Neural cell (in vitro differentiated cells): ENCODE data around the gene TDRD12. TPM values are rescaled to one million over a fixed set of nuclear protein-coding genes. Genes with fewer than 3 reads are reported as not detected.

ENCODE experiments used
- H2AFZ ChIP-seq: fragments of 200-600, 300-800 bp; sonication (generic), shearing (Covaris generic); 2 replicates; pipeline ENCODE4 v1.6.0; 2014; ENCODE audit warnings: low read depth, mild to moderate bottlenecking, antibody characterized with exemption, low read length, moderate library complexity
- H3F3A ChIP-seq: fragments of 200-600 bp; shearing (Covaris generic); 2 replicates; pipeline ENCODE4 v1.6.1; 2016; ENCODE audit warnings: mild to moderate bottlenecking, moderate library complexity, mixed read lengths, antibody characterized with exemption, low read length; ENCODE audit not compliant: insufficient read depth, poor library complexity, severe bottlenecking
- H3K27ac ChIP-seq: fragments of 200-600, 300-800 bp; sonication (generic), shearing (Covaris generic); 2 replicates; pipeline ENCODE4 v1.5.1; 2014; ENCODE audit warnings: mild to moderate bottlenecking, low read length, moderate library complexity
- H3K27me3 ChIP-seq: fragments of 300-800, 200-600 bp; sonication (generic), shearing (Covaris generic); 2 replicates; pipeline ENCODE4 v1.6.0; 2014; ENCODE audit warnings: mild to moderate bottlenecking, low read depth, low read length, moderate library complexity; ENCODE audit not compliant: insufficient read depth
- H3K36me3 ChIP-seq: fragments of 300-800, 200-600 bp; sonication (generic), shearing (Covaris generic); 2 replicates; pipeline ENCODE4 v1.5.1; 2014; ENCODE audit warnings: mild to moderate bottlenecking, antibody characterized with exemption, low read length, moderate library complexity; ENCODE audit not compliant: insufficient read depth
- H3K4me2 ChIP-seq: fragments of 300-800, 200-600 bp; sonication (generic), shearing (Covaris generic); 2 replicates; pipeline ENCODE4 v1.6.0; 2014; ENCODE audit warnings: mild to moderate bottlenecking, low read length
- H3K4me3 ChIP-seq: fragments of 300-800, 200-600 bp; sonication (generic), shearing (Covaris generic); 2 replicates; pipeline ENCODE4 v1.5.1; 2014; ENCODE audit warnings: mild to moderate bottlenecking, low read length, moderate library complexity
- H3K79me2 ChIP-seq: fragments of 200-600 bp; shearing (Covaris generic); replicated peaks from 2 replicates; pipeline ENCODE4 v1.6.0; 2014; ENCODE audit warnings: mild to moderate bottlenecking, low read length, moderate library complexity; ENCODE audit not compliant: insufficient read depth
- H3K9ac ChIP-seq: fragments of 300-800, 200-600 bp; sonication (generic), shearing (Covaris generic); 2 replicates; pipeline ENCODE4 v1.6.1; 2016; ENCODE audit warnings: mild to moderate bottlenecking, low read length, mixed read lengths
- H3K9me2 ChIP-seq: fragments of 200-600 bp; shearing (Covaris generic); 2 replicates; pipeline ENCODE4 v1.6.1; 2016; ENCODE audit warnings: mild to moderate bottlenecking, low read length, mixed read lengths; ENCODE audit not compliant: insufficient read depth
- H3K9me3 ChIP-seq: fragments of 200-600, 300-800 bp; sonication (generic), shearing (Covaris generic); 2 replicates; pipeline ENCODE4 v1.6.1; 2016; ENCODE audit warnings: mild to moderate bottlenecking, mixed run types, low read length, moderate library complexity, mixed read lengths
- H4K20me1 ChIP-seq: fragments of 200-600 bp; shearing (Covaris generic); 2 replicates; pipeline ENCODE4 v1.6.1; 2016; ENCODE audit warnings: mild to moderate bottlenecking, mixed run types; ENCODE audit not compliant: insufficient read depth
- EP300 ChIP-seq: fragments of 450-650 bp; conservative IDR thresholded peaks from 2 replicates; pipeline ENCODE4 v1.6.1; 2014; ENCODE audit warnings: antibody characterized with exemption, mild to moderate bottlenecking, moderate library complexity; ENCODE audit not compliant: poor library complexity, severe bottlenecking
- EZH2 ChIP-seq: fragments of 200-600, 300-800 bp; shearing (Covaris generic), sonication (generic); IDR thresholded peaks from 2 replicates; pipeline ENCODE4 v1.6.1; 2014; ENCODE audit warnings: antibody characterized with exemption, low read length, borderline replicate concordance, mild to moderate bottlenecking; ENCODE audit not compliant: insufficient read depth, poor library complexity, severe bottlenecking
- MXI1 ChIP-seq: fragments of 450-650 bp; conservative IDR thresholded peaks from 2 replicates; pipeline ENCODE4 v1.6.1; 2014; ENCODE audit warnings: antibody characterized with exemption, mild to moderate bottlenecking; ENCODE audit not compliant: poor library complexity, severe bottlenecking
- POLR2AphosphoS5 ChIP-seq: IDR thresholded peaks from 2 replicates; pipeline ENCODE4 v1.6.1; 2012
- RAD21 ChIP-seq: fragments of 450-650 bp; conservative IDR thresholded peaks from 2 replicates; pipeline ENCODE4 v1.6.1; 2014; ENCODE audit warnings: antibody characterized with exemption, mild to moderate bottlenecking, moderate library complexity
- REST ChIP-seq: IDR thresholded peaks from 2 replicates; pipeline ENCODE4 v1.6.1; 2012; ENCODE audit warnings: borderline replicate concordance
- SMC3 ChIP-seq: fragments of 450-650 bp; conservative IDR thresholded peaks from 2 replicates; pipeline ENCODE4 v1.6.1; 2014; ENCODE audit warnings: antibody characterized with exemption, mild to moderate bottlenecking, moderate library complexity; ENCODE audit not compliant: poor library complexity
- TAF1 ChIP-seq: IDR thresholded peaks from 2 replicates; pipeline ENCODE4 v1.6.1; 2012; ENCODE audit warnings: low read depth
- polyA plus RNA-seq: library from polyadenylated mRNA; depleted of rRNA; stranded (reverse); fragments of >200 nt; gene quantifications from 2 replicates; pipeline ENCODE4 v1.2.3, GENCODE V29; 2014
- TF ChIP-seq, protein P1 (sequence below): fragments of 450-650 bp; IDR thresholded peaks from 2 replicates; pipeline ENCODE4 v1.5.1; 2014; ENCODE audit warnings: antibody characterized with exemption, mild to moderate bottlenecking, moderate library complexity; ENCODE audit not compliant: poor library complexity, severe bottlenecking

TDRD12 gene
- polyA plus RNA-seq, 1 donor from 2014 or later, result 9.2 TPM

GRCh38 chr19:32870981-32871451, 151.4 kb downstream of the TDRD12 start:
- Histone ChIP-seq H3K79me2 (no peaks in the 10 kb centered on the region), H3K9me2 (no peaks in the 10 kb centered on the region), H3K9ac (no peak overlapping the region), H3K27me3 (no peaks in the 10 kb centered on the region), H3K9me3 (no peaks in the 10 kb centered on the region), H3K4me3 (no peak overlapping the region), H2AFZ (no peak overlapping the region), H3F3A (no peaks in the 10 kb centered on the region), H3K27ac (no peak overlapping the region), H4K20me1 (no peaks in the 10 kb centered on the region), H3K4me2 (no peak overlapping the region), H3K36me3 (no peaks in the 10 kb centered on the region)
- TF ChIP-seq SMC3, result no peak
- no peak for TF ChIP-seq EP300
- TF ChIP-seq RAD21, result no peak
- no peak for TF ChIP-seq POLR2AphosphoS5
- TF ChIP-seq, protein P1, sequence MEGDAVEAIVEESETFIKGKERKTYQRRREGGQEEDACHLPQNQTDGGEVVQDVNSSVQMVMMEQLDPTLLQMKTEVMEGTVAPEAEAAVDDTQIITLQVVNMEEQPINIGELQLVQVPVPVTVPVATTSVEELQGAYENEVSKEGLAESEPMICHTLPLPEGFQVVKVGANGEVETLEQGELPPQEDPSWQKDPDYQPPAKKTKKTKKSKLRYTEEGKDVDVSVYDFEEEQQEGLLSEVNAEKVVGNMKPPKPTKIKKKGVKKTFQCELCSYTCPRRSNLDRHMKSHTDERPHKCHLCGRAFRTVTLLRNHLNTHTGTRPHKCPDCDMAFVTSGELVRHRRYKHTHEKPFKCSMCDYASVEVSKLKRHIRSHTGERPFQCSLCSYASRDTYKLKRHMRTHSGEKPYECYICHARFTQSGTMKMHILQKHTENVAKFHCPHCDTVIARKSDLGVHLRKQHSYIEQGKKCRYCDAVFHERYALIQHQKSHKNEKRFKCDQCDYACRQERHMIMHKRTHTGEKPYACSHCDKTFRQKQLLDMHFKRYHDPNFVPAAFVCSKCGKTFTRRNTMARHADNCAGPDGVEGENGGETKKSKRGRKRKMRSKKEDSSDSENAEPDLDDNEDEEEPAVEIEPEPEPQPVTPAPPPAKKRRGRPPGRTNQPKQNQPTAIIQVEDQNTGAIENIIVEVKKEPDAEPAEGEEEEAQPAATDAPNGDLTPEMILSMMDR, result no peak
- TF ChIP-seq EZH2, result no peak
- no peak for TF ChIP-seq MXI1
- no peak for TF ChIP-seq TAF1
- TF ChIP-seq REST, result no peak

DNA sequence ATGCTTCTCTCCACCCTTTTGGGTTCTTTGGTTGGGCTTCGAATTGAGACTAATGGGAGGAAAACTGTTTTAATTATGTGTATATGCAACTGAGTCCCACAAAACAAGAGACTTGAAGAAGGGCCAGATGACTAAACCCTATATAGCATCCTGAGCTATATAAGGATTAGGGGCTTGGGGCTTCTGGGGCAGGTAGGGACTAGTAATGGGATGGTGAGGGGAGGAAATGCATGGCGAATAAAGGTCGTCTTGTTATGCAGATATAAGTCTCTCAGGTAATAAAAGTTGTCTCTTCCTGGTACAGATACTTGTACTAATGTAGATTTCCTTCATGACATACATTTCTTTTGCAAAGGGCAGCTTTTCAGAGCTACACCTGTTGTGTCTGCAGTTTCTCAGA, 152.8 kb downstream of the TDRD12 start:
- H3K9me2 ChIP-seq, result no peaks in the 10 kb centered on the region
- no peak overlapping the region for H3K4me3 ChIP-seq
- TF ChIP-seq RAD21, result no peak
- no peak for TF ChIP-seq SMC3
- no peak for TF ChIP-seq REST
- no peak for TF ChIP-seq TAF1
- no peak for TF ChIP-seq EP300
- no peak for TF ChIP-seq POLR2AphosphoS5
- TF ChIP-seq, protein P1, result no peak
- no peak for TF ChIP-seq EZH2
- TF ChIP-seq MXI1, result no peak
- no peak overlapping the region for H3K4me2 ChIP-seq
- H3K27ac ChIP-seq, result no peak overlapping the region
- no peaks in the 10 kb centered on the region for H3K27me3 ChIP-seq
- no peak overlapping the region for H3K9ac ChIP-seq
- no peak overlapping the region for H2AFZ ChIP-seq
- no peaks in the 10 kb centered on the region for H3K79me2 ChIP-seq
- no peaks in the 10 kb centered on the region for H3K36me3 ChIP-seq
- H4K20me1 ChIP-seq, result no peaks in the 10 kb centered on the region
- H3F3A ChIP-seq, result no peaks in the 10 kb centered on the region
- H3K9me3 ChIP-seq, result no peaks in the 10 kb centered on the region
